Measurements from ENCODE around the gene SIM2.

SIM2 gene

GRCh38 chr21:36686955-36687354, 12.0 kb upstream of the SIM2 start:
- no peak for DNase-seq (ENCODE audit: low read depth, low spot score)

- DNase-seq (ENCODE audit: low read depth, low spot score): no peak
Measured at GRCh38 chr21:36688324-36688723, 10.6 kb upstream of the SIM2 start.

- no peak for DNase-seq (ENCODE audit: low read depth, low spot score)
Measured at GRCh38 chr21:36689324-36689723, 9.6 kb upstream of the SIM2 start.

GRCh38 chr21:36690628-36691554, 8.0 kb upstream of the SIM2 start:
- DNase-seq (ENCODE audit: low read depth, low spot score): no peak

GRCh38 chr21:36691555-36692041, 7.3 kb upstream of the SIM2 start:
- DNase-seq (ENCODE audit: low read depth, low spot score): no peak

- no peak for DNase-seq (ENCODE audit: low read depth, low spot score)
Measured at GRCh38 chr21:36692114-36692834, 6.6 kb upstream of the SIM2 start.

GRCh38 chr21:36692835-36693488, 6.0 kb upstream of the SIM2 start:
- no peak for DNase-seq (ENCODE audit: low read depth, low spot score)

- no peak for DNase-seq (ENCODE audit: low read depth, low spot score)
Measured at GRCh38 chr21:36693489-36694030, 5.4 kb upstream of the SIM2 start.

- no peak for DNase-seq (ENCODE audit: low read depth, low spot score)
Measured at GRCh38 chr21:36694031-36694515, 4.8 kb upstream of the SIM2 start.

- no peak for DNase-seq (ENCODE audit: low read depth, low spot score)
Measured at GRCh38 chr21:36694593-36695282, 4.2 kb upstream of the SIM2 start.

- no peak for DNase-seq (ENCODE audit: low read depth, low spot score)
Measured at GRCh38 chr21:36695283-36695634, 3.7 kb upstream of the SIM2 start.

GRCh38 chr21:36695671-36696389, 3.1 kb upstream of the SIM2 start:
- DNase-seq (ENCODE audit: low read depth, low spot score): no peak

- DNase-seq (ENCODE audit: low read depth, low spot score): no peak
Measured at GRCh38 chr21:36696390-36697059, 2.4 kb upstream of the SIM2 start.

GRCh38 chr21:36697060-36697850, 1.7 kb upstream of the SIM2 start:
- no peak for DNase-seq (ENCODE audit: low read depth, low spot score)

- no peak for DNase-seq (ENCODE audit: low read depth, low spot score)
Measured at GRCh38 chr21:36697851-36698384, 997 bp upstream of the SIM2 start.

- DNase-seq (ENCODE audit: low read depth, low spot score): no peak
Measured at GRCh38 chr21:36698385-36698980, 432 bp upstream of the SIM2 start.

- no peak for DNase-seq (ENCODE audit: low read depth, low spot score)
Measured at GRCh38 chr21:36699546-36700294, 805 bp downstream of the SIM2 start.

Data from brain pericyte (primary cell).